Panc1 (cell line): ENCODE data around the gene DLGAP1. TPM values are rescaled to one million over a fixed set of nuclear protein-coding genes. Genes with fewer than 3 reads are reported as not detected.

Experiments
- ATAC-seq: fragments of 200-7000 bp; cut with Tn5 transposase; 2 replicates; pipeline ENCODE4 v1.9.1; 2020; ENCODE audit warnings: mild to moderate bottlenecking, moderate library complexity
- BruUV-seq: library from RNA; stranded (reverse); fragments of 400-500 nt; replicated peaks from 2 replicates; lab custom pipeline; 2021; lab: Mats Ljungman, UMichigan
- CTCF ChIA-PET: fragments of 300-600 bp; sonication (Branson Sonifier 250); formaldehyde crosslinking; loops from one replicate; lab custom pipeline; 2022; ENCODE audit warnings: antibody characterized with exemption; lab: Charles Lee
- POLR2A ChIA-PET: fragments of 300-600 bp; sonication (Branson Sonifier 250); formaldehyde crosslinking; loops from one replicate; lab custom pipeline; 2022; ENCODE audit warnings: antibody characterized with exemption; lab: Charles Lee
- DNase-seq: peaks from one replicate; pipeline ENCODE4 v3.0.0-alpha.2; 2010; ENCODE audit warnings: low read depth, low spot score
- H3K27ac ChIP-seq: 2 replicates; pipeline ENCODE4 v1.5.1; 2011; ENCODE audit warnings: mild to moderate bottlenecking, low read length, inconsistent platforms
- H3K27me3 ChIP-seq: fragments of 200-500 bp; sonication (Bioruptor generic); 2 replicates; pipeline ENCODE4 v1.6.0; 2014; ENCODE audit warnings: low read length, inconsistent platforms; ENCODE audit not compliant: control insufficient read depth, insufficient read depth
- H3K36me3 ChIP-seq: fragments of 200-500 bp; sonication (Bioruptor generic); 2 replicates; pipeline ENCODE4 v1.5.1; 2014; ENCODE audit warnings: inconsistent platforms, mild to moderate bottlenecking, low read length, moderate library complexity; ENCODE audit not compliant: control insufficient read depth, insufficient read depth
- H3K4me1 ChIP-seq: 2 replicates; pipeline ENCODE4 v1.5.1; 2011; ENCODE audit warnings: inconsistent platforms, mild to moderate bottlenecking, low read length, moderate library complexity; ENCODE audit not compliant: control insufficient read depth, insufficient read depth
- H3K4me3 ChIP-seq, 2 experiments: 2 replicates each; pipeline ENCODE4 v1.5.1; 2011 to 2012; ENCODE audit warnings: low read depth in 2 of 2, low read length in 2 of 2, mild to moderate bottlenecking in 2 of 2, inconsistent platforms in 1 of 2, moderate library complexity in 1 of 2
- H3K9me3 ChIP-seq: fragments of 200-500 bp; sonication (Bioruptor generic); 2 replicates; pipeline ENCODE4 v1.5.1; 2014; ENCODE audit warnings: low read depth, mild to moderate bottlenecking, inconsistent platforms, low read length, moderate library complexity; ENCODE audit not compliant: control insufficient read depth, insufficient read depth
- POLR2AphosphoS5 ChIP-seq: IDR thresholded peaks from 2 replicates; pipeline ENCODE4 v1.6.1; 2012; ENCODE audit warnings: mild to moderate bottlenecking, low read depth, low read length, moderate library complexity
- REST ChIP-seq, 2 experiments: IDR thresholded peaks; 2 replicates each; pipeline ENCODE4 v1.6.1; 2011 to 2012; ENCODE audit warnings: low read depth in 2 of 2, control low read depth in 1 of 2, low read length in 1 of 2, mild to moderate bottlenecking in 1 of 2, moderate library complexity in 1 of 2; ENCODE audit not compliant: insufficient read depth in 1 of 2
- SIN3A ChIP-seq: IDR thresholded peaks from 2 replicates; pipeline ENCODE4 v1.6.1; 2012; ENCODE audit warnings: low read depth, mild to moderate bottlenecking, low read length, moderate library complexity, borderline replicate concordance; ENCODE audit not compliant: insufficient read depth
- TCF7L2 ChIP-seq: IDR thresholded peaks from 2 replicates; pipeline ENCODE4 v1.6.1; 2011; ENCODE audit warnings: mild to moderate bottlenecking, low read depth, low read length, inconsistent platforms
- in situ Hi-C: cut with HindIII; loops from 2 replicates; pipeline ENCODE4 v1.10.0; 2016; ENCODE audit warnings: low sequenced_read_pairs, low pct_unique_long_range_greater_than_20kb
- intact Hi-C: fragments of 100-400 bp; cut with micrococcal nuclease; formaldehyde crosslinking; loops from one replicate; pipeline ENCODE4 v1.10.0; 2022; ENCODE audit not compliant: unreplicated experiment
- total RNA-seq: library from RNA; stranded (reverse); gene quantifications from one replicate; pipeline ENCODE4 v1.2.1, GENCODE V29; 2021; ENCODE audit not compliant: unreplicated experiment
- TF ChIP-seq, protein P1 (sequence below): fragments of 450-650 bp; IDR thresholded peaks from 2 replicates; pipeline ENCODE4 v1.5.1; 2017; ENCODE audit warnings: mild to moderate bottlenecking

DLGAP1 gene
- total RNA-seq, 1 experiment from 2014 or later, result 1.8 TPM

DNA sequence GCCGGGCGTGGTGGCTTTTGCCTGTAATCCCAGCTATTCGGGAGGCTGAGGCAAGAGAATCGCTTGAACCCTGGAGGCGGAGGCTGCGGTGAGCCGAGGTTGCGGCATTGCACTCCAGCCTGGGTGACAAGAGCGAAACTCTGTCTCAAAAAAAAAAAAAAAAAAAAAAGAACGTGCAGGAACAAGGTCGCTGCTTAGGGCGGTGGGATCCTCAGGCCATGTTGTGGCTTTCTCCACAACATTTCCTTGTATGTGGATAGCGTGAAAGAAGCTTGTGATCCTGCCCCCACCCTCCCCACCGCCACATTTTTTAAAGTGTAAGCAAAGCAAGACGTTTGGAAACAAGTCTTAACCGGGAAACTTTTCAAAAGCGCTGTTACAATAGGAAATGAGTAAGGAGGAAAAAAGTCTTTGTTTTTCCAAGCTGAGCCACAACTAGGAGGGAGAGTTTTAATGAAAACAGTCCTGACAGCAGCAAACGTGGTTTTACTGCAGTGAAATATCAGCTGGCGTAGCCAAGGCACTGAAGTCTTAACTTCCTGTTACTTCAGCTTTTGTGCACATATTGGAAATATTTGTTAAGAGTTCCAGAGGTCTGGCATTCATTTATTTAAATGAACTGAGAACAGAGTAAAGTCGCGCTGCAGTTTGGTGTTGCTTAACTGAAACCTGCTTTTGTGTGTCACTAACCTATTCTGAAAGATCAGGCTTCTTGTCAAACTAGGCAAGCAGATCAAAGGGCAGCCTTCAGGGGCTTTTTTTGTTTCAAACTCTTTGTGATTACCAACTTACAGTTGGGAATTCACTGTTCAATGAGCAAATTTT, 1001.4 kb downstream of the DLGAP1 start:
- H3K27me3 ChIP-seq, result no peaks in the 10 kb centered on the region
- TF ChIP-seq SIN3A (peak; percentile 68; the same call in 1 of the 2 replicates), REST (IDR thresholded peaks at IDR 0.05; ENCODE audit: insufficient read depth in 1 of 2, low read depth in 2 of 2, low read length in 1 of 2) (no peak), TCF7L2 (peak; percentile 89), POLR2AphosphoS5 (peak; percentile 82)
- TF ChIP-seq, protein P1, sequence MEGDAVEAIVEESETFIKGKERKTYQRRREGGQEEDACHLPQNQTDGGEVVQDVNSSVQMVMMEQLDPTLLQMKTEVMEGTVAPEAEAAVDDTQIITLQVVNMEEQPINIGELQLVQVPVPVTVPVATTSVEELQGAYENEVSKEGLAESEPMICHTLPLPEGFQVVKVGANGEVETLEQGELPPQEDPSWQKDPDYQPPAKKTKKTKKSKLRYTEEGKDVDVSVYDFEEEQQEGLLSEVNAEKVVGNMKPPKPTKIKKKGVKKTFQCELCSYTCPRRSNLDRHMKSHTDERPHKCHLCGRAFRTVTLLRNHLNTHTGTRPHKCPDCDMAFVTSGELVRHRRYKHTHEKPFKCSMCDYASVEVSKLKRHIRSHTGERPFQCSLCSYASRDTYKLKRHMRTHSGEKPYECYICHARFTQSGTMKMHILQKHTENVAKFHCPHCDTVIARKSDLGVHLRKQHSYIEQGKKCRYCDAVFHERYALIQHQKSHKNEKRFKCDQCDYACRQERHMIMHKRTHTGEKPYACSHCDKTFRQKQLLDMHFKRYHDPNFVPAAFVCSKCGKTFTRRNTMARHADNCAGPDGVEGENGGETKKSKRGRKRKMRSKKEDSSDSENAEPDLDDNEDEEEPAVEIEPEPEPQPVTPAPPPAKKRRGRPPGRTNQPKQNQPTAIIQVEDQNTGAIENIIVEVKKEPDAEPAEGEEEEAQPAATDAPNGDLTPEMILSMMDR, result no peak
- no TSS peak for BruUV-seq
- DNase-seq, result no peak
- H3K36me3 ChIP-seq, result peaks cover 26% of the 10 kb centered on the region
- H3K27ac ChIP-seq, result peak overlapping the region; percentile 100
- in situ Hi-C loops, result no loop called here
- ChIA-PET CTCF (interaction anchor here (0.7 to 1.8 kb wide), 3 partner anchors 81 to 141 kb away, joined by 8 to 12 read pairs (median 12); no protein-coding TSS in a partner anchor), POLR2A (interaction anchor here (0.5 to 3.3 kb wide), 15 partner anchors 13 to 877 kb away, joined by 3 to 23 read pairs (median 8); no protein-coding TSS in a partner anchor)
- intact Hi-C loops, result loop anchor here (1.0 to 5.0 kb wide), 2 partner anchors 173 to 214 kb away; no protein-coding TSS in a partner anchor
- H3K4me3 ChIP-seq, result peak overlapping the region; percentile 97 to 98
- no peaks in the 10 kb centered on the region for H3K9me3 ChIP-seq
- peaks cover 41% of the 10 kb centered on the region for H3K4me1 ChIP-seq
- ATAC-seq, result no peak

- no peak for DNase-seq
- TF ChIP-seq, protein P1, result no peak
- 0 out of 2 replicates have a peak, but pooled peaks have one; percentile 3 for TF ChIP-seq POLR2AphosphoS5
- no peak for TF ChIP-seq REST (IDR thresholded peaks at IDR 0.05; ENCODE audit: insufficient read depth in 1 of 2, low read depth in 2 of 2, low read length in 1 of 2)
- no peak for TF ChIP-seq SIN3A
- 0 out of 2 replicates have a peak, but pooled peaks have one; percentile 12 for TF ChIP-seq TCF7L2
- CTCF ChIA-PET, result interaction anchor here (0.6 to 1.8 kb wide), 3 partner anchors 15 to 213 kb away, joined by 4 to 12 read pairs (median 7); no protein-coding TSS in a partner anchor
Observed at GRCh38 chr18:3452750-3453539, 1002.2 kb downstream of the DLGAP1 start.

More at GRCh38 chr18:3452750-3453539, 1002.2 kb downstream of the DLGAP1 start:
- no peaks in the 10 kb centered on the region for H3K27me3 ChIP-seq
- peak overlapping the region; percentile 100 for H3K27ac ChIP-seq
- no peak for ATAC-seq
- POLR2A ChIA-PET, result interaction anchor here (0.5 to 3.3 kb wide), 16 partner anchors 20 to 878 kb away, joined by 3 to 23 read pairs (median 6); no protein-coding TSS in a partner anchor
- BruUV-seq, result no TSS peak
- peaks cover 33% of the 10 kb centered on the region for H3K4me1 ChIP-seq
- in situ Hi-C loops (no loop called here), intact Hi-C loops (loop anchor here (5.0 kb wide), 1 partner anchor 214 kb away; no protein-coding TSS in a partner anchor)
- H3K4me3 ChIP-seq, result peak overlapping the region; percentile 97 to 98
- H3K9me3 ChIP-seq, result no peaks in the 10 kb centered on the region
- peaks cover 20% of the 10 kb centered on the region for H3K36me3 ChIP-seq
